T-helper 1 cell treated with Interleukin-12 subunit alpha and Interleukin-12 subunit beta and Interleukin-4 antibody, amounts not matched to agents 30 μg/mL and 1 μg/mL, for 36 hours (primary cell): Measurements from ENCODE around the gene ZNF532.

Source experiments
- H3K27ac Mint-ChIP-seq: one replicate; pipeline ENCODE4 v1.8.0; 2021; ENCODE audit warnings: mild to moderate bottlenecking, mixed read lengths
- H3K27me3 Mint-ChIP-seq: one replicate; pipeline ENCODE4 v1.8.0; 2021; ENCODE audit warnings: low read depth, mixed read lengths
- H3K36me3 Mint-ChIP-seq: one replicate; pipeline ENCODE4 v1.8.0; 2021; ENCODE audit warnings: low read depth, mixed read lengths
- H3K4me1 Mint-ChIP-seq: one replicate; pipeline ENCODE4 v1.8.0; 2021; ENCODE audit warnings: low read depth, mixed read lengths
- H3K4me3 Mint-ChIP-seq: one replicate; pipeline ENCODE4 v1.8.0; 2021; ENCODE audit warnings: mild to moderate bottlenecking, moderate library complexity, mixed read lengths
- H3K9me3 Mint-ChIP-seq: one replicate; pipeline ENCODE4 v1.8.0; 2021; ENCODE audit warnings: mixed read lengths

Gene ZNF532

GRCh38 chr18:58992301-58993231, 127.9 kb downstream of the ZNF532 start:
- Mint-ChIP-seq H3K27ac (no peak overlapping the region), H3K4me3 (no peak overlapping the region), H3K36me3 (no peaks in the 10 kb centered on the region), H3K4me1 (no peaks in the 10 kb centered on the region), H3K27me3 (peaks cover 8% of the 10 kb centered on the region), H3K9me3 (peaks cover 7% of the 10 kb centered on the region)

GRCh38 chr18:58993260-58993659, 128.6 kb downstream of the ZNF532 start:
- Mint-ChIP-seq H3K36me3 (no peaks in the 10 kb centered on the region), H3K27ac (no peak overlapping the region), H3K4me3 (no peak overlapping the region), H3K9me3 (peaks cover 7% of the 10 kb centered on the region), H3K27me3 (peaks cover 8% of the 10 kb centered on the region), H3K4me1 (no peaks in the 10 kb centered on the region)

- no peak overlapping the region for H3K4me3 Mint-ChIP-seq
- H3K27me3 Mint-ChIP-seq: peaks cover 8% of the 10 kb centered on the region
- H3K27ac Mint-ChIP-seq: no peak overlapping the region
- H3K36me3 Mint-ChIP-seq: no peaks in the 10 kb centered on the region
- H3K4me1 Mint-ChIP-seq: no peaks in the 10 kb centered on the region
- no peaks in the 10 kb centered on the region for H3K9me3 Mint-ChIP-seq
Observed at GRCh38 chr18:58995663-58996062, 131.0 kb downstream of the ZNF532 start.

- Mint-ChIP-seq H3K27me3 (peaks cover 8% of the 10 kb centered on the region), H3K4me1 (no peaks in the 10 kb centered on the region), H3K4me3 (no peak overlapping the region), H3K27ac (no peak overlapping the region), H3K9me3 (no peaks in the 10 kb centered on the region), H3K36me3 (no peaks in the 10 kb centered on the region)
Observed at GRCh38 chr18:58996131-58996641, 131.5 kb downstream of the ZNF532 start.

GRCh38 chr18:58996696-58997095, 132.0 kb downstream of the ZNF532 start:
- H3K27me3 Mint-ChIP-seq: peaks cover 8% of the 10 kb centered on the region

GRCh38 chr18:58997811-58998337, 133.2 kb downstream of the ZNF532 start:
- no peak overlapping the region for H3K4me3 Mint-ChIP-seq
- H3K27me3 Mint-ChIP-seq: peaks cover 3% of the 10 kb centered on the region
- no peak overlapping the region for H3K27ac Mint-ChIP-seq
- H3K4me1 Mint-ChIP-seq: no peaks in the 10 kb centered on the region
- no peaks in the 10 kb centered on the region for H3K9me3 Mint-ChIP-seq
- no peaks in the 10 kb centered on the region for H3K36me3 Mint-ChIP-seq

More at GRCh38 chr18:58996696-58997095, 132.0 kb downstream of the ZNF532 start:
- Mint-ChIP-seq H3K4me3 (no peak overlapping the region), H3K4me1 (no peaks in the 10 kb centered on the region), H3K9me3 (no peaks in the 10 kb centered on the region), H3K27ac (no peak overlapping the region), H3K36me3 (no peaks in the 10 kb centered on the region)

- Mint-ChIP-seq H3K9me3 (no peaks in the 10 kb centered on the region), H3K4me1 (no peaks in the 10 kb centered on the region), H3K27me3 (peaks cover 2% of the 10 kb centered on the region), H3K27ac (no peak overlapping the region), H3K4me3 (no peak overlapping the region), H3K36me3 (no peaks in the 10 kb centered on the region)
Observed at GRCh38 chr18:58998401-58999203, 133.9 kb downstream of the ZNF532 start.

GRCh38 chr18:59001166-59001565, 136.5 kb downstream of the ZNF532 start:
- Mint-ChIP-seq H3K4me3 (no peak overlapping the region), H3K36me3 (no peaks in the 10 kb centered on the region), H3K9me3 (no peaks in the 10 kb centered on the region), H3K27ac (no peak overlapping the region), H3K4me1 (no peaks in the 10 kb centered on the region), H3K27me3 (no peaks in the 10 kb centered on the region)

GRCh38 chr18:59001721-59002120, 137.0 kb downstream of the ZNF532 start:
- no peak overlapping the region for H3K27ac Mint-ChIP-seq
- H3K36me3 Mint-ChIP-seq: no peaks in the 10 kb centered on the region
- no peaks in the 10 kb centered on the region for H3K9me3 Mint-ChIP-seq
- no peaks in the 10 kb centered on the region for H3K4me1 Mint-ChIP-seq
- H3K4me3 Mint-ChIP-seq: no peak overlapping the region
- no peaks in the 10 kb centered on the region for H3K27me3 Mint-ChIP-seq

GRCh38 chr18:59002974-59003594, 138.4 kb downstream of the ZNF532 start:
- H3K27ac Mint-ChIP-seq: no peak overlapping the region
- H3K4me3 Mint-ChIP-seq: no peak overlapping the region
- H3K9me3 Mint-ChIP-seq: no peaks in the 10 kb centered on the region
- H3K27me3 Mint-ChIP-seq: no peaks in the 10 kb centered on the region
- H3K36me3 Mint-ChIP-seq: no peaks in the 10 kb centered on the region
- no peaks in the 10 kb centered on the region for H3K4me1 Mint-ChIP-seq

- no peak overlapping the region for H3K27ac Mint-ChIP-seq
- no peak overlapping the region for H3K4me3 Mint-ChIP-seq
- no peaks in the 10 kb centered on the region for H3K4me1 Mint-ChIP-seq
- H3K9me3 Mint-ChIP-seq: no peaks in the 10 kb centered on the region
- no peaks in the 10 kb centered on the region for H3K27me3 Mint-ChIP-seq
- no peaks in the 10 kb centered on the region for H3K36me3 Mint-ChIP-seq
Observed at GRCh38 chr18:59005262-59005661, 140.6 kb downstream of the ZNF532 start.

- Mint-ChIP-seq H3K27ac (no peak overlapping the region), H3K27me3 (no peaks in the 10 kb centered on the region), H3K4me3 (no peak overlapping the region), H3K4me1 (no peaks in the 10 kb centered on the region), H3K36me3 (no peaks in the 10 kb centered on the region), H3K9me3 (no peaks in the 10 kb centered on the region)
Observed at GRCh38 chr18:59006461-59007067, 141.9 kb downstream of the ZNF532 start.

- Mint-ChIP-seq H3K9me3 (no peaks in the 10 kb centered on the region), H3K27me3 (peaks cover 4% of the 10 kb centered on the region), H3K4me1 (no peaks in the 10 kb centered on the region), H3K4me3 (no peak overlapping the region), H3K36me3 (no peaks in the 10 kb centered on the region), H3K27ac (no peak overlapping the region)
Observed at GRCh38 chr18:59008302-59008974, 143.8 kb downstream of the ZNF532 start.
